ENCODE data around the gene RADIL. TPM values are rescaled to one million over a fixed set of nuclear protein-coding genes. Genes with fewer than 3 reads are reported as not detected.

Gene RADIL
- total RNA-seq, 4 donors from 2014 or later = 1.0 to 10.1 (median 6.6) TPM

GRCh38 chr7:4765776-4766490, 117.6 kb downstream of the RADIL start:
- H3K9me3 ChIP-seq = no peaks in the 10 kb centered on the region
- H3K4me3 ChIP-seq = no peak overlapping the region
- intact Hi-C loops (cut with DNase I; ENCODE audit: low total_unique reads) = no loop called here
- TF ChIP-seq POLR2A (IDR thresholded peaks at IDR 0.05) (no peak), CTCF (IDR thresholded peaks at IDR 0.05) (peak in 1 of 4 experiments; percentile 52)
- peaks cover 4 to 14% of the 10 kb centered on the region in 2 donors for H3K4me1 ChIP-seq
- no peaks in the 10 kb centered on the region for H3K36me3 ChIP-seq
- H3K27ac ChIP-seq = peak overlapping the region; percentile 91 to 95
- DNase-seq = no peak
- H3K27me3 ChIP-seq = no peaks in the 10 kb centered on the region

- H3K9me3 ChIP-seq = no peaks in the 10 kb centered on the region
- peaks cover 0 to 14% of the 10 kb centered on the region in 2 donors for H3K4me1 ChIP-seq
- peak overlapping the region; percentile 91 to 95 for H3K27ac ChIP-seq
- H3K27me3 ChIP-seq = no peaks in the 10 kb centered on the region
- H3K36me3 ChIP-seq = no peaks in the 10 kb centered on the region
- peak in 1 of 2 donors; percentile 58 for DNase-seq
- intact Hi-C loops (cut with DNase I; ENCODE audit: low total_unique reads) = no loop called here
- H3K4me3 ChIP-seq = no peak overlapping the region
- TF ChIP-seq CTCF (IDR thresholded peaks at IDR 0.05) (no peak), POLR2A (IDR thresholded peaks at IDR 0.05) (no peak)
Measured at GRCh38 chr7:4764402-4765007, 119.0 kb downstream of the RADIL start.

GRCh38 chr7:4763794-4764185, 119.7 kb downstream of the RADIL start:
- peak overlapping the region in 1 of 2 donors; percentile 91 for H3K27ac ChIP-seq
- intact Hi-C loops (cut with DNase I; ENCODE audit: low total_unique reads) = no loop called here
- no peak overlapping the region for H3K4me3 ChIP-seq
- TF ChIP-seq POLR2A (IDR thresholded peaks at IDR 0.05) = no peak
- TF ChIP-seq CTCF (IDR thresholded peaks at IDR 0.05) = no peak
- DNase-seq = no peak
- H3K27me3 ChIP-seq = no peaks in the 10 kb centered on the region
- peaks cover 0 to 14% of the 10 kb centered on the region in 2 donors for H3K4me1 ChIP-seq
- H3K9me3 ChIP-seq = no peaks in the 10 kb centered on the region
- H3K36me3 ChIP-seq = no peaks in the 10 kb centered on the region

- Histone ChIP-seq H3K4me3 (no peak overlapping the region), H3K27ac (no peak overlapping the region), H3K4me1 (peaks cover 0 to 14% of the 10 kb centered on the region in 2 donors), H3K27me3 (no peaks in the 10 kb centered on the region), H3K9me3 (no peaks in the 10 kb centered on the region), H3K36me3 (no peaks in the 10 kb centered on the region)
- intact Hi-C loops (cut with DNase I; ENCODE audit: low total_unique reads) = no loop called here
- no peak for DNase-seq
- TF ChIP-seq CTCF (IDR thresholded peaks at IDR 0.05) (no peak), POLR2A (IDR thresholded peaks at IDR 0.05) (no peak)
Measured at GRCh38 chr7:4763091-4763793, 120.3 kb downstream of the RADIL start.

Measured in uterus (tissue), 4 donors.